Prostate gland (tissue), 2 donors: ENCODE results near the gene RPL39L.

Experiments used
- POLR2A ChIP-seq: fragments of 450-650 bp; IDR thresholded peaks from one replicate; pipeline ENCODE4 v1.6.1; 2016; ENCODE audit warnings: antibody characterized with exemption, mild to moderate bottlenecking
- POLR2AphosphoS5 ChIP-seq: sonication (generic); formaldehyde crosslinking; IDR thresholded peaks from one replicate; pipeline ENCODE4 v1.6.1; 2017; ENCODE audit warnings: antibody characterized with exemption
- TF ChIP-seq, protein P1 (sequence below), 4 experiments: fragments of 200-600 bp in 2 of 4; fragments of 450-650 bp in 2 of 4; sonication (generic) in 2 of 4; IDR thresholded peaks; 1 replicate in 3 of 4; 2 replicates in 1 of 4; pipeline ENCODE4 v1.5.1; 2016 to 2019; ENCODE audit warnings: antibody characterized with exemption in 4 of 4, mild to moderate bottlenecking in 2 of 4, moderate library complexity in 2 of 4

DNA sequence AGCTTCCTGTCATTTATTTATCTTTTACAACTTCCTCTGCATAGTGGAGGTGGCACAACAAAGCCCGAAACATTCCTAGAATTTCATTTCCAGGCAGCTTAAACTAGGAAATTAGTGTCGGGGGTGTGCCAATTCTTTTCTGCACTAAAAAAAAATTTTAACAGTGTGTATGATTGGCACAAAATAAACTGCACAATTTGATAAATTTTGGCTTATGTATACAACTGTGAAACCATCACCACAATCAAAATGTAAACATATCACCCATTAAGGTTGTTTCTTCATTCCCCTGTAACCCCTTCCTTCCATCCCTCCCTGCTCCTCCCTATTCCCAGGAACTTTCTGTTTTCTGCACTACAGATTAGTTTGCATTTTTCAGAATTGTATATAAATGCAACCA lies 54.7 kb downstream of the RPL39L start:
- TF ChIP-seq, protein P1, sequence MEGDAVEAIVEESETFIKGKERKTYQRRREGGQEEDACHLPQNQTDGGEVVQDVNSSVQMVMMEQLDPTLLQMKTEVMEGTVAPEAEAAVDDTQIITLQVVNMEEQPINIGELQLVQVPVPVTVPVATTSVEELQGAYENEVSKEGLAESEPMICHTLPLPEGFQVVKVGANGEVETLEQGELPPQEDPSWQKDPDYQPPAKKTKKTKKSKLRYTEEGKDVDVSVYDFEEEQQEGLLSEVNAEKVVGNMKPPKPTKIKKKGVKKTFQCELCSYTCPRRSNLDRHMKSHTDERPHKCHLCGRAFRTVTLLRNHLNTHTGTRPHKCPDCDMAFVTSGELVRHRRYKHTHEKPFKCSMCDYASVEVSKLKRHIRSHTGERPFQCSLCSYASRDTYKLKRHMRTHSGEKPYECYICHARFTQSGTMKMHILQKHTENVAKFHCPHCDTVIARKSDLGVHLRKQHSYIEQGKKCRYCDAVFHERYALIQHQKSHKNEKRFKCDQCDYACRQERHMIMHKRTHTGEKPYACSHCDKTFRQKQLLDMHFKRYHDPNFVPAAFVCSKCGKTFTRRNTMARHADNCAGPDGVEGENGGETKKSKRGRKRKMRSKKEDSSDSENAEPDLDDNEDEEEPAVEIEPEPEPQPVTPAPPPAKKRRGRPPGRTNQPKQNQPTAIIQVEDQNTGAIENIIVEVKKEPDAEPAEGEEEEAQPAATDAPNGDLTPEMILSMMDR (IDR thresholded peaks at IDR 0.05), result no peak
- TF ChIP-seq POLR2A (no peak), POLR2AphosphoS5 (no peak)
